Neural cell (in vitro differentiated cells): ENCODE data around the gene CEP192. TPM values are rescaled to one million over a fixed set of nuclear protein-coding genes. Genes with fewer than 3 reads are reported as not detected.

Experiments
- H2AFZ ChIP-seq: fragments of 200-600, 300-800 bp; sonication (generic), shearing (Covaris generic); 2 replicates; pipeline ENCODE4 v1.6.0; 2014; ENCODE audit warnings: low read depth, mild to moderate bottlenecking, antibody characterized with exemption, low read length, moderate library complexity
- H3F3A ChIP-seq: fragments of 200-600 bp; shearing (Covaris generic); 2 replicates; pipeline ENCODE4 v1.6.1; 2016; ENCODE audit warnings: mild to moderate bottlenecking, moderate library complexity, mixed read lengths, antibody characterized with exemption, low read length; ENCODE audit not compliant: insufficient read depth, poor library complexity, severe bottlenecking
- H3K27ac ChIP-seq: fragments of 200-600, 300-800 bp; sonication (generic), shearing (Covaris generic); 2 replicates; pipeline ENCODE4 v1.5.1; 2014; ENCODE audit warnings: mild to moderate bottlenecking, low read length, moderate library complexity
- H3K27me3 ChIP-seq: fragments of 300-800, 200-600 bp; sonication (generic), shearing (Covaris generic); 2 replicates; pipeline ENCODE4 v1.6.0; 2014; ENCODE audit warnings: mild to moderate bottlenecking, low read depth, low read length, moderate library complexity; ENCODE audit not compliant: insufficient read depth
- H3K36me3 ChIP-seq: fragments of 300-800, 200-600 bp; sonication (generic), shearing (Covaris generic); 2 replicates; pipeline ENCODE4 v1.5.1; 2014; ENCODE audit warnings: mild to moderate bottlenecking, antibody characterized with exemption, low read length, moderate library complexity; ENCODE audit not compliant: insufficient read depth
- H3K4me2 ChIP-seq: fragments of 300-800, 200-600 bp; sonication (generic), shearing (Covaris generic); 2 replicates; pipeline ENCODE4 v1.6.0; 2014; ENCODE audit warnings: mild to moderate bottlenecking, low read length
- H3K4me3 ChIP-seq: fragments of 300-800, 200-600 bp; sonication (generic), shearing (Covaris generic); 2 replicates; pipeline ENCODE4 v1.5.1; 2014; ENCODE audit warnings: mild to moderate bottlenecking, low read length, moderate library complexity
- H3K79me2 ChIP-seq: fragments of 200-600 bp; shearing (Covaris generic); replicated peaks from 2 replicates; pipeline ENCODE4 v1.6.0; 2014; ENCODE audit warnings: mild to moderate bottlenecking, low read length, moderate library complexity; ENCODE audit not compliant: insufficient read depth
- H3K9ac ChIP-seq: fragments of 300-800, 200-600 bp; sonication (generic), shearing (Covaris generic); 2 replicates; pipeline ENCODE4 v1.6.1; 2016; ENCODE audit warnings: mild to moderate bottlenecking, low read length, mixed read lengths
- H3K9me2 ChIP-seq: fragments of 200-600 bp; shearing (Covaris generic); 2 replicates; pipeline ENCODE4 v1.6.1; 2016; ENCODE audit warnings: mild to moderate bottlenecking, low read length, mixed read lengths; ENCODE audit not compliant: insufficient read depth
- H3K9me3 ChIP-seq: fragments of 200-600, 300-800 bp; sonication (generic), shearing (Covaris generic); 2 replicates; pipeline ENCODE4 v1.6.1; 2016; ENCODE audit warnings: mild to moderate bottlenecking, mixed run types, low read length, moderate library complexity, mixed read lengths
- H4K20me1 ChIP-seq: fragments of 200-600 bp; shearing (Covaris generic); 2 replicates; pipeline ENCODE4 v1.6.1; 2016; ENCODE audit warnings: mild to moderate bottlenecking, mixed run types; ENCODE audit not compliant: insufficient read depth
- CTCF ChIP-seq: fragments of 450-650 bp; IDR thresholded peaks from 2 replicates; pipeline ENCODE4 v1.5.1; 2014; ENCODE audit warnings: antibody characterized with exemption, mild to moderate bottlenecking, moderate library complexity; ENCODE audit not compliant: poor library complexity, severe bottlenecking
- EP300 ChIP-seq: fragments of 450-650 bp; conservative IDR thresholded peaks from 2 replicates; pipeline ENCODE4 v1.6.1; 2014; ENCODE audit warnings: antibody characterized with exemption, mild to moderate bottlenecking, moderate library complexity; ENCODE audit not compliant: poor library complexity, severe bottlenecking
- EZH2 ChIP-seq: fragments of 200-600, 300-800 bp; shearing (Covaris generic), sonication (generic); IDR thresholded peaks from 2 replicates; pipeline ENCODE4 v1.6.1; 2014; ENCODE audit warnings: antibody characterized with exemption, low read length, borderline replicate concordance, mild to moderate bottlenecking; ENCODE audit not compliant: insufficient read depth, poor library complexity, severe bottlenecking
- MXI1 ChIP-seq: fragments of 450-650 bp; conservative IDR thresholded peaks from 2 replicates; pipeline ENCODE4 v1.6.1; 2014; ENCODE audit warnings: antibody characterized with exemption, mild to moderate bottlenecking; ENCODE audit not compliant: poor library complexity, severe bottlenecking
- POLR2AphosphoS5 ChIP-seq: IDR thresholded peaks from 2 replicates; pipeline ENCODE4 v1.6.1; 2012
- RAD21 ChIP-seq: fragments of 450-650 bp; conservative IDR thresholded peaks from 2 replicates; pipeline ENCODE4 v1.6.1; 2014; ENCODE audit warnings: antibody characterized with exemption, mild to moderate bottlenecking, moderate library complexity
- REST ChIP-seq: IDR thresholded peaks from 2 replicates; pipeline ENCODE4 v1.6.1; 2012; ENCODE audit warnings: borderline replicate concordance
- SMC3 ChIP-seq: fragments of 450-650 bp; conservative IDR thresholded peaks from 2 replicates; pipeline ENCODE4 v1.6.1; 2014; ENCODE audit warnings: antibody characterized with exemption, mild to moderate bottlenecking, moderate library complexity; ENCODE audit not compliant: poor library complexity
- TAF1 ChIP-seq: IDR thresholded peaks from 2 replicates; pipeline ENCODE4 v1.6.1; 2012; ENCODE audit warnings: low read depth
- polyA plus RNA-seq: library from polyadenylated mRNA; depleted of rRNA; stranded (reverse); fragments of >200 nt; gene quantifications from 2 replicates; pipeline ENCODE4 v1.2.3, GENCODE V29; 2014

Gene CEP192
- polyA plus RNA-seq, 1 donor from 2014 or later = 28.1 TPM

- TF ChIP-seq EZH2 (no peak), TAF1 (no peak)
Measured at GRCh38 chr18:13017247-13017875, 26.2 kb downstream of the CEP192 start (continued).

GRCh38 chr18:13018374-13018773 lies 27.2 kb downstream of the CEP192 start:
- H3K36me3 ChIP-seq = peaks cover 6% of the 10 kb centered on the region
- H4K20me1 ChIP-seq = no peaks in the 10 kb centered on the region
- TF ChIP-seq RAD21 (no peak), TAF1 (no peak), EZH2 (no peak), CTCF (no peak), POLR2AphosphoS5 (no peak), EP300 (no peak), MXI1 (no peak), REST (no peak), SMC3 (no peak)
- H3K79me2 ChIP-seq = no peaks in the 10 kb centered on the region
- no peaks in the 10 kb centered on the region for H3K27me3 ChIP-seq
- no peaks in the 10 kb centered on the region for H3F3A ChIP-seq
- no peaks in the 10 kb centered on the region for H3K9me2 ChIP-seq
- H3K4me3 ChIP-seq = no peak overlapping the region
- H2AFZ ChIP-seq = no peak overlapping the region
- no peak overlapping the region for H3K9ac ChIP-seq
- no peak overlapping the region for H3K4me2 ChIP-seq
- no peaks in the 10 kb centered on the region for H3K9me3 ChIP-seq
- H3K27ac ChIP-seq = no peak overlapping the region

GRCh38 chr18:13019301-13019700 lies 28.1 kb downstream of the CEP192 start:
- peaks cover 6% of the 10 kb centered on the region for H3K36me3 ChIP-seq
- no peak overlapping the region for H3K27ac ChIP-seq
- H3F3A ChIP-seq = no peaks in the 10 kb centered on the region
- H3K9ac ChIP-seq = no peak overlapping the region
- no peak overlapping the region for H3K4me3 ChIP-seq
- no peaks in the 10 kb centered on the region for H3K79me2 ChIP-seq
- no peaks in the 10 kb centered on the region for H3K9me3 ChIP-seq
- H2AFZ ChIP-seq = no peak overlapping the region
- H4K20me1 ChIP-seq = no peaks in the 10 kb centered on the region
- no peaks in the 10 kb centered on the region for H3K27me3 ChIP-seq
- H3K4me2 ChIP-seq = no peak overlapping the region
- H3K9me2 ChIP-seq = no peaks in the 10 kb centered on the region
- TF ChIP-seq REST (no peak), MXI1 (no peak), EZH2 (no peak), CTCF (no peak), EP300 (no peak), RAD21 (no peak), POLR2AphosphoS5 (no peak), TAF1 (no peak), SMC3 (no peak)
